Nephron progenitor cell (in vitro differentiated cells): ENCODE results near the gene LETM1.

ENCODE experiments used
- DNase-seq: peaks from one replicate; pipeline ENCODE4 v3.0.0; 2021
- H3K27ac Mint-ChIP-seq: 2 replicates; pipeline ENCODE4 v1.8.0; 2021; ENCODE audit warnings: mild to moderate bottlenecking, moderate library complexity, mixed read lengths
- H3K27me3 Mint-ChIP-seq: 2 replicates; pipeline ENCODE4 v1.8.0; 2021; ENCODE audit warnings: mild to moderate bottlenecking, low read depth, mixed read lengths; ENCODE audit not compliant: poor library complexity
- H3K36me3 Mint-ChIP-seq: 2 replicates; pipeline ENCODE4 v1.8.0; 2021; ENCODE audit warnings: low read depth, mixed read lengths
- H3K4me1 Mint-ChIP-seq: 2 replicates; pipeline ENCODE4 v1.8.0; 2021; ENCODE audit warnings: mixed read lengths
- H3K4me3 Mint-ChIP-seq: 2 replicates; pipeline ENCODE4 v1.8.0; 2021; ENCODE audit warnings: mild to moderate bottlenecking, moderate library complexity, mixed read lengths
- H3K9me3 Mint-ChIP-seq: 2 replicates; pipeline ENCODE4 v1.8.0; 2021; ENCODE audit warnings: mild to moderate bottlenecking, moderate library complexity, mixed read lengths
- CTCF ChIP-seq: fragments of 200-600 bp; sonication (generic); IDR thresholded peaks from 2 replicates; pipeline ENCODE4 v1.5.0; 2021; ENCODE audit warnings: antibody characterized with exemption

LETM1 gene

GRCh38 chr4:1772853-1773538 is 83.0 kb downstream of the LETM1 start:
- peaks cover 35% of the 10 kb centered on the region for H3K4me1 Mint-ChIP-seq
- H3K36me3 Mint-ChIP-seq: no peaks in the 10 kb centered on the region

GRCh38 chr4:1771555-1772305 is 84.2 kb downstream of the LETM1 start:
- no peak overlapping the region for H3K27ac Mint-ChIP-seq
- H3K9me3 Mint-ChIP-seq: no peaks in the 10 kb centered on the region
- TF ChIP-seq CTCF: no peak
- no peaks in the 10 kb centered on the region for H3K36me3 Mint-ChIP-seq
- peaks cover 35% of the 10 kb centered on the region for H3K4me1 Mint-ChIP-seq
- H3K4me3 Mint-ChIP-seq: no peak overlapping the region
- peaks cover 4% of the 10 kb centered on the region for H3K27me3 Mint-ChIP-seq
- DNase-seq: no peak

More at GRCh38 chr4:1772853-1773538, 83.0 kb downstream of the LETM1 start:
- Mint-ChIP-seq H3K4me3 (no peak overlapping the region), H3K27me3 (peaks cover 7% of the 10 kb centered on the region), H3K9me3 (no peaks in the 10 kb centered on the region), H3K27ac (no peak overlapping the region)
- no peak for TF ChIP-seq CTCF
- no peak for DNase-seq

DNA sequence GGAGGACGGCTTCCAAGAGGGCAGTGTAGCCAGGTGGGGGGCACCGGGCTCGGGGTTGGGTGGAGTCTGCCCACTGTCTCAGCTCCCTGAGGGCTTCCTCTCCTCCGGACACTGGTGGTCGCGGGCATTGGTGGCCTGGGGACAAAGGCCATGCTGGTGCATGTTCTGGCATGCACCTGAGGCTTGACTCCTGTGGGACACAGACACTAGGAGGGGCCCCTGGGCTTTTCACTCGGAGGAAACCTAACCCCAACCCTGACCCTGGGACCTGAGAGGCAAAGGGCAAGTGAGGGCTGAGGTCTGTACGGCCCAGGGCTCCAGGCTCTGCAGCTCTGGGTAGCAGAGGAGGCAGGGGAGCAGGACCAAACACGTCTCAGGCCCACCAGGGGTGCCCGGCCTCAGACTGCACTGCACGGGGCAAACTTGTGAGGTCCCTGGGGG is 85.1 kb downstream of the LETM1 start:
- Mint-ChIP-seq H3K27me3 (peaks cover 4% of the 10 kb centered on the region), H3K36me3 (no peaks in the 10 kb centered on the region), H3K27ac (no peak overlapping the region), H3K4me3 (no peak overlapping the region), H3K9me3 (no peaks in the 10 kb centered on the region), H3K4me1 (peaks cover 35% of the 10 kb centered on the region)
- no peak for DNase-seq
- TF ChIP-seq CTCF: no peak

DNA sequence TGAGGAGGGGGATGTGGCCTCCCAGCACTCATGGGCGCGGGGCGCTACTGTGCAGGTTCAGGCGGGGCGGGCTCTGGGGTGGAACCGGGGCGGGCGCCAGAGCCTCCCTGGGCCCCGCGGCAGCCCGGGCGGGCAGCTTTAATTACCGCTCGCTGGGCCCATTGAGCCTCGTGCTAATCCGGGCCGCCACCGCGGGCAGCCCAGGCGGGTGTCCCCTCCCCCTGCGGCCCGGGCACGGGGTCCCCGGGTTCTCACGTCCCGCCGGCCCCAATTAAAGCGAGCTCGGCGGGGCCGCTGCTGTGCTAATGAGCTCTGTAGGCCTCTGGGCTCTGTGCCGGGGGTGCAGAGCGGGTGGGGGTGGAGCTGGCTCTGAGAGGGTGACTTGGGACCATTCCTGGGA is 85.7 kb downstream of the LETM1 start:
- Mint-ChIP-seq H3K36me3 (no peaks in the 10 kb centered on the region), H3K27ac (no peak overlapping the region), H3K4me3 (no peak overlapping the region), H3K9me3 (no peaks in the 10 kb centered on the region), H3K4me1 (peaks cover 30% of the 10 kb centered on the region), H3K27me3 (peaks cover 4% of the 10 kb centered on the region)
- TF ChIP-seq CTCF: no peak
- no peak for DNase-seq

- Mint-ChIP-seq H3K4me3 (no peak overlapping the region), H3K9me3 (no peaks in the 10 kb centered on the region), H3K27ac (no peak overlapping the region), H3K4me1 (peaks cover 30% of the 10 kb centered on the region), H3K36me3 (no peaks in the 10 kb centered on the region), H3K27me3 (peaks cover 4% of the 10 kb centered on the region)
- DNase-seq: no peak
- TF ChIP-seq CTCF: no peak
Measured at GRCh38 chr4:1769692-1770091, 86.3 kb downstream of the LETM1 start.
